Activated T-helper 2 cell treated with anti-CD3 and anti-CD28 coated beads, Interferon-gamma antibody, Interleukin-2, Interleukin-4, amounts not matched to agents 10 μg/mL and 5 μg/mL and 100 μg/mL, durations not matched to agents 14 hours and 24 hours and 36 hours (primary cell): ENCODE data around the gene ODC1. TPM values are rescaled to one million over a fixed set of nuclear protein-coding genes. Genes with fewer than 3 reads are reported as not detected.

Source experiments
- DNase-seq: peaks from one replicate; pipeline ENCODE4 v3.0.0; 2021; ENCODE audit warnings: low spot score
- H3K27ac Mint-ChIP-seq: one replicate; pipeline ENCODE4 v1.8.0; 2021; ENCODE audit warnings: mixed read lengths
- H3K27me3 Mint-ChIP-seq: one replicate; pipeline ENCODE4 v1.8.0; 2021; ENCODE audit warnings: low read depth, mixed read lengths
- H3K36me3 Mint-ChIP-seq: one replicate; pipeline ENCODE4 v1.8.0; 2021; ENCODE audit warnings: low read depth, mixed read lengths
- H3K4me1 Mint-ChIP-seq: one replicate; pipeline ENCODE4 v1.8.0; 2021; ENCODE audit warnings: low read depth, mixed read lengths
- H3K4me3 Mint-ChIP-seq: one replicate; pipeline ENCODE4 v1.8.0; 2021; ENCODE audit warnings: low read depth, mild to moderate bottlenecking, moderate library complexity, mixed read lengths
- H3K9me3 Mint-ChIP-seq: one replicate; pipeline ENCODE4 v1.8.0; 2021; ENCODE audit warnings: mixed read lengths
- intact Hi-C: fragments of 100-400 bp; cut with micrococcal nuclease; formaldehyde crosslinking; loops from one replicate; pipeline ENCODE4 v1.15.1; 2023
- total RNA-seq: library from RNA; stranded (reverse); gene quantifications from 2 replicates; pipeline ENCODE4 v1.2.3, GENCODE V29; 2022

ODC1 gene
- total RNA-seq, 1 donor from 2014 or later, result 161 TPM

GRCh38 chr2:10487081-10487740, 39.1 kb upstream of the ODC1 start:
- DNase-seq, result no peak
- peaks cover 17% of the 10 kb centered on the region for H3K27me3 Mint-ChIP-seq
- H3K4me1 Mint-ChIP-seq, result no peaks in the 10 kb centered on the region
- no peaks in the 10 kb centered on the region for H3K9me3 Mint-ChIP-seq
- H3K36me3 Mint-ChIP-seq, result no peaks in the 10 kb centered on the region
- intact Hi-C loops, result no loop called here
- H3K4me3 Mint-ChIP-seq, result no peak overlapping the region
- H3K27ac Mint-ChIP-seq, result no peak overlapping the region

GRCh38 chr2:10486601-10487079, 38.5 kb upstream of the ODC1 start:
- no peaks in the 10 kb centered on the region for H3K9me3 Mint-ChIP-seq
- no peak overlapping the region for H3K4me3 Mint-ChIP-seq
- H3K4me1 Mint-ChIP-seq, result no peaks in the 10 kb centered on the region
- peaks cover 21% of the 10 kb centered on the region for H3K27me3 Mint-ChIP-seq
- intact Hi-C loops, result no loop called here
- H3K36me3 Mint-ChIP-seq, result no peaks in the 10 kb centered on the region
- H3K27ac Mint-ChIP-seq, result no peak overlapping the region
- DNase-seq, result no peak

GRCh38 chr2:10486091-10486490, 38.0 kb upstream of the ODC1 start:
- DNase-seq, result no peak
- Mint-ChIP-seq H3K27me3 (peaks cover 24% of the 10 kb centered on the region), H3K4me3 (no peak overlapping the region), H3K27ac (no peak overlapping the region), H3K4me1 (no peaks in the 10 kb centered on the region), H3K36me3 (no peaks in the 10 kb centered on the region), H3K9me3 (no peaks in the 10 kb centered on the region)
- intact Hi-C loops, result no loop called here

GRCh38 chr2:10482913-10483312, 34.8 kb upstream of the ODC1 start:
- no peak for DNase-seq
- intact Hi-C loops, result no loop called here
- Mint-ChIP-seq H3K9me3 (no peaks in the 10 kb centered on the region), H3K27ac (no peak overlapping the region), H3K4me3 (no peak overlapping the region), H3K36me3 (no peaks in the 10 kb centered on the region), H3K4me1 (no peaks in the 10 kb centered on the region), H3K27me3 (peaks cover 25% of the 10 kb centered on the region)

GRCh38 chr2:10482460-10482859, 34.3 kb upstream of the ODC1 start:
- Mint-ChIP-seq H3K27ac (no peak overlapping the region), H3K27me3 (peaks cover 25% of the 10 kb centered on the region), H3K36me3 (no peaks in the 10 kb centered on the region), H3K4me3 (no peak overlapping the region), H3K9me3 (no peaks in the 10 kb centered on the region), H3K4me1 (no peaks in the 10 kb centered on the region)
- no peak for DNase-seq
- intact Hi-C loops, result no loop called here

GRCh38 chr2:10481666-10482157, 33.6 kb upstream of the ODC1 start:
- Mint-ChIP-seq H3K27me3 (peaks cover 22% of the 10 kb centered on the region), H3K4me3 (no peak overlapping the region), H3K27ac (no peak overlapping the region), H3K4me1 (peaks cover 5% of the 10 kb centered on the region), H3K36me3 (no peaks in the 10 kb centered on the region), H3K9me3 (no peaks in the 10 kb centered on the region)
- no peak for DNase-seq
- intact Hi-C loops, result no loop called here

- no peak for DNase-seq
- Mint-ChIP-seq H3K9me3 (no peaks in the 10 kb centered on the region), H3K4me3 (no peak overlapping the region), H3K27ac (no peak overlapping the region), H3K36me3 (no peaks in the 10 kb centered on the region), H3K4me1 (peaks cover 5% of the 10 kb centered on the region), H3K27me3 (peaks cover 22% of the 10 kb centered on the region)
- intact Hi-C loops, result no loop called here
These were observed 33.0 kb upstream of the ODC1 start for GRCh38 chr2:10481055-10481665.

- Mint-ChIP-seq H3K9me3 (no peaks in the 10 kb centered on the region), H3K4me1 (peaks cover 5% of the 10 kb centered on the region), H3K4me3 (no peak overlapping the region), H3K27me3 (peaks cover 22% of the 10 kb centered on the region), H3K27ac (no peak overlapping the region), H3K36me3 (no peaks in the 10 kb centered on the region)
- no peak for DNase-seq
- intact Hi-C loops, result no loop called here
These were observed 32.3 kb upstream of the ODC1 start for GRCh38 chr2:10480359-10480949.

GRCh38 chr2:10478916-10479315, 30.8 kb upstream of the ODC1 start:
- Mint-ChIP-seq H3K4me1 (peaks cover 5% of the 10 kb centered on the region), H3K4me3 (no peak overlapping the region), H3K27me3 (peaks cover 14% of the 10 kb centered on the region), H3K27ac (no peak overlapping the region), H3K36me3 (no peaks in the 10 kb centered on the region), H3K9me3 (no peaks in the 10 kb centered on the region)
- DNase-seq, result no peak
- intact Hi-C loops, result no loop called here

- H3K36me3 Mint-ChIP-seq, result no peaks in the 10 kb centered on the region
- intact Hi-C loops, result no loop called here
- DNase-seq, result no peak
- H3K9me3 Mint-ChIP-seq, result no peaks in the 10 kb centered on the region
- H3K27me3 Mint-ChIP-seq, result peaks cover 14% of the 10 kb centered on the region
- peaks cover 5% of the 10 kb centered on the region for H3K4me1 Mint-ChIP-seq
- H3K27ac Mint-ChIP-seq, result no peak overlapping the region
- H3K4me3 Mint-ChIP-seq, result no peak overlapping the region
These were observed 30.1 kb upstream of the ODC1 start for GRCh38 chr2:10478298-10478625.

GRCh38 chr2:10477443-10478297, 29.5 kb upstream of the ODC1 start:
- Mint-ChIP-seq H3K4me1 (peaks cover 5% of the 10 kb centered on the region), H3K27me3 (peaks cover 13% of the 10 kb centered on the region), H3K27ac (no peak overlapping the region), H3K36me3 (no peaks in the 10 kb centered on the region), H3K9me3 (no peaks in the 10 kb centered on the region), H3K4me3 (no peak overlapping the region)
- no peak for DNase-seq
- intact Hi-C loops, result no loop called here

GRCh38 chr2:10476723-10477442, 28.8 kb upstream of the ODC1 start:
- no peak for DNase-seq
- H3K27me3 Mint-ChIP-seq, result peaks cover 11% of the 10 kb centered on the region
- no peaks in the 10 kb centered on the region for H3K9me3 Mint-ChIP-seq
- intact Hi-C loops, result no loop called here
- H3K27ac Mint-ChIP-seq, result no peak overlapping the region
- no peak overlapping the region for H3K4me3 Mint-ChIP-seq
- no peaks in the 10 kb centered on the region for H3K36me3 Mint-ChIP-seq
- peaks cover 5% of the 10 kb centered on the region for H3K4me1 Mint-ChIP-seq
